GM18498 (cell line): Measurements from ENCODE around the gene STK32A.

Source experiments
- ATAC-seq: cut with Tn5 transposase; IDR thresholded peaks from one replicate; pipeline ENCODE4 v1.9.1; 2021; ENCODE audit warnings: mild to moderate bottlenecking, moderate library complexity; ENCODE audit not compliant: unreplicated experiment

The STK32A gene

GRCh38 chr5:147388184-147389108 lies 153.6 kb downstream of the STK32A start:
- ATAC-seq: no peak

- ATAC-seq: no peak
These were observed 155.9 kb downstream of the STK32A start for GRCh38 chr5:147390654-147391225.

- ATAC-seq: peak; percentile 98
These were observed 157.0 kb downstream of the STK32A start for GRCh38 chr5:147391781-147392180.

GRCh38 chr5:147393874-147394672 lies 159.2 kb downstream of the STK32A start:
- no peak for ATAC-seq

GRCh38 chr5:147396070-147396823 lies 161.4 kb downstream of the STK32A start:
- no peak for ATAC-seq

GRCh38 chr5:147397616-147398015 lies 162.8 kb downstream of the STK32A start:
- ATAC-seq: no peak

- no peak for ATAC-seq
These were observed 164.0 kb downstream of the STK32A start for GRCh38 chr5:147398860-147399259.

GRCh38 chr5:147400126-147400809 lies 165.4 kb downstream of the STK32A start:
- ATAC-seq: no peak

GRCh38 chr5:147400881-147401280 lies 166.1 kb downstream of the STK32A start:
- ATAC-seq: no peak

GRCh38 chr5:147403651-147404640 lies 169.1 kb downstream of the STK32A start:
- peak; percentile 96 for ATAC-seq

- no peak for ATAC-seq
These were observed 169.9 kb downstream of the STK32A start for GRCh38 chr5:147404706-147405105.

- no peak for ATAC-seq
These were observed 171.8 kb downstream of the STK32A start for GRCh38 chr5:147406636-147407035.

GRCh38 chr5:147407094-147407681 lies 172.4 kb downstream of the STK32A start:
- ATAC-seq: no peak

- no peak for ATAC-seq
These were observed 174.2 kb downstream of the STK32A start for GRCh38 chr5:147408980-147409379.

- no peak for ATAC-seq
These were observed 175.9 kb downstream of the STK32A start for GRCh38 chr5:147410496-147411358.

GRCh38 chr5:147411359-147412319 lies 176.8 kb downstream of the STK32A start:
- no peak for ATAC-seq
